Cardiac muscle cell (in vitro differentiated cells and primary cell): Measurements from ENCODE around the gene DCST2. TPM values are rescaled to one million over a fixed set of nuclear protein-coding genes. Genes with fewer than 3 reads are reported as not detected.
A peak's percentile ranks its signal among the peaks of the same experiment; 100 is the strongest.

Source experiments
- DNase-seq, 2 donors: peaks; one replicate each; pipeline versions ENCODE4 v3.0.0 to v3.0.0-alpha.2; 2010 to 2017; ENCODE audit warnings: low read depth in 1 of 2, low spot score in 1 of 2
- H3K27ac ChIP-seq: fragments of 200-600 bp; sonication (generic); 2 replicates; pipeline ENCODE4 v1.5.1; 2016
- H3K27me3 ChIP-seq: fragments of 200-600 bp; sonication (generic); 2 replicates; pipeline ENCODE4 v1.6.0; 2016; ENCODE audit warnings: control low read depth
- H3K36me3 ChIP-seq: fragments of 200-600 bp; sonication (generic); 2 replicates; pipeline ENCODE4 v1.5.1; 2016; ENCODE audit warnings: control low read depth
- H3K4me1 ChIP-seq: fragments of 200-600 bp; sonication (generic); 2 replicates; pipeline ENCODE4 v1.8.1; 2017; ENCODE audit warnings: low read depth, mild to moderate bottlenecking, mixed run types
- H3K4me3 ChIP-seq: fragments of 200-600 bp; sonication (generic); 2 replicates; pipeline ENCODE4 v1.5.1; 2016; ENCODE audit warnings: mild to moderate bottlenecking
- H3K9me3 ChIP-seq: fragments of 200-600 bp; sonication (generic); 2 replicates; pipeline ENCODE4 v1.5.1; 2017; ENCODE audit warnings: low read depth, mild to moderate bottlenecking, control low read depth
- CTCF ChIP-seq: IDR thresholded peaks from 2 replicates; pipeline ENCODE4 v1.5.1; 2012; ENCODE audit warnings: low read depth, mild to moderate bottlenecking, low read length
- polyA plus RNA-seq: library from polyadenylated mRNA; unstranded; fragments of >200 nt; fragmentation: Nextera tagmentation; extraction: Ambion mirVana; gene quantifications from 2 replicates; pipeline ENCODE4 v1.2.1, GENCODE V29; 2016
- total RNA-seq: library from RNA; depleted of rRNA; stranded (reverse); fragments of >200 nt; gene quantifications from 2 replicates; pipeline ENCODE4 v1.2.3, GENCODE V29; 2016

The DCST2 gene
- total and polyA plus RNA-seq, 2 experiments from 2014 or later, result 1.1 to 5.4 TPM

GRCh38 chr1:155014709-155015508 lies 18.7 kb downstream of the DCST2 start:
- no peak for DNase-seq
- Histone ChIP-seq H3K27ac (no peak overlapping the region), H3K36me3 (peaks cover 3% of the 10 kb centered on the region), H3K4me3 (no peak overlapping the region), H3K27me3 (no peaks in the 10 kb centered on the region), H3K4me1 (peaks cover 10% of the 10 kb centered on the region), H3K9me3 (no peaks in the 10 kb centered on the region)
- TF ChIP-seq CTCF, result no peak

- no peak for DNase-seq
- no peak for TF ChIP-seq CTCF
- H3K36me3 ChIP-seq, result peaks cover 3% of the 10 kb centered on the region
- H3K27ac ChIP-seq, result no peak overlapping the region
- no peak overlapping the region for H3K4me3 ChIP-seq
- no peaks in the 10 kb centered on the region for H3K27me3 ChIP-seq
- no peaks in the 10 kb centered on the region for H3K9me3 ChIP-seq
- H3K4me1 ChIP-seq, result peaks cover 1% of the 10 kb centered on the region
Observed at GRCh38 chr1:155013632-155014031, 19.9 kb downstream of the DCST2 start.

- no peaks in the 10 kb centered on the region for H3K4me1 ChIP-seq
- H3K36me3 ChIP-seq, result peaks cover 3% of the 10 kb centered on the region
- no peak overlapping the region for H3K27ac ChIP-seq
- no peaks in the 10 kb centered on the region for H3K27me3 ChIP-seq
- no peak for TF ChIP-seq CTCF
- DNase-seq, result no peak
- no peaks in the 10 kb centered on the region for H3K9me3 ChIP-seq
- H3K4me3 ChIP-seq, result no peak overlapping the region
Observed at GRCh38 chr1:155012776-155013602, 20.6 kb downstream of the DCST2 start.

GRCh38 chr1:155012026-155012546 lies 21.5 kb downstream of the DCST2 start:
- no peak for TF ChIP-seq CTCF
- H3K27ac ChIP-seq, result peak overlapping the region; percentile 33
- no peaks in the 10 kb centered on the region for H3K4me1 ChIP-seq
- H3K9me3 ChIP-seq, result no peaks in the 10 kb centered on the region
- no peaks in the 10 kb centered on the region for H3K27me3 ChIP-seq
- peaks cover 3% of the 10 kb centered on the region for H3K36me3 ChIP-seq
- H3K4me3 ChIP-seq, result no peak overlapping the region
- DNase-seq, result peak; percentile 69 to 74

- H3K27me3 ChIP-seq, result no peaks in the 10 kb centered on the region
- H3K4me1 ChIP-seq, result no peaks in the 10 kb centered on the region
- DNase-seq, result no peak
- TF ChIP-seq CTCF, result no peak
- H3K27ac ChIP-seq, result no peak overlapping the region
- no peaks in the 10 kb centered on the region for H3K9me3 ChIP-seq
- no peak overlapping the region for H3K4me3 ChIP-seq
- H3K36me3 ChIP-seq, result peaks cover 2% of the 10 kb centered on the region
Observed at GRCh38 chr1:155011437-155012025, 22.1 kb downstream of the DCST2 start.
